DOHH2 (cell line): ENCODE results near the gene PEAR1.

Experiments used
- H3F3A ChIP-seq: fragments of 200-600 bp; sonication (generic), shearing (Covaris generic); 2 replicates; pipeline ENCODE4 v1.6.0; 2016; ENCODE audit warnings: antibody characterized with exemption, mild to moderate bottlenecking; ENCODE audit not compliant: control insufficient read depth, insufficient read depth
- H3K27ac ChIP-seq: fragments of 200-600 bp; sonication (generic); 2 replicates; pipeline ENCODE4 v1.5.1; 2014; ENCODE audit warnings: low read depth, mild to moderate bottlenecking, low read length, moderate library complexity
- H3K27me3 ChIP-seq: fragments of 200-600 bp; sonication (generic); 2 replicates; pipeline ENCODE4 v1.6.1; 2014; ENCODE audit warnings: mild to moderate bottlenecking, low read length, mixed read lengths; ENCODE audit not compliant: control insufficient read depth
- H3K36me3 ChIP-seq: fragments of 200-600 bp; sonication (generic); 2 replicates; pipeline ENCODE4 v1.6.1; 2014; ENCODE audit warnings: mild to moderate bottlenecking, low read length, moderate library complexity, mixed read lengths; ENCODE audit not compliant: control insufficient read depth
- H3K4me1 ChIP-seq: fragments of 200-600 bp; sonication (generic); 2 replicates; pipeline ENCODE4 v1.6.1; 2014; ENCODE audit warnings: mild to moderate bottlenecking, low read length, mixed read lengths; ENCODE audit not compliant: control insufficient read depth
- H3K4me2 ChIP-seq: fragments of 200-600 bp; sonication (generic); 2 replicates; pipeline ENCODE4 v1.6.0; 2014; ENCODE audit warnings: mild to moderate bottlenecking, low read length, moderate library complexity
- H3K4me3 ChIP-seq: fragments of 200-600 bp; sonication (generic); 2 replicates; pipeline ENCODE4 v1.5.1; 2014; ENCODE audit warnings: mild to moderate bottlenecking, low read length, mixed read lengths
- H3K79me2 ChIP-seq: fragments of 200-600 bp; sonication (generic); 2 replicates; pipeline ENCODE4 v1.6.1; 2014; ENCODE audit warnings: mild to moderate bottlenecking, low read length, mixed read lengths; ENCODE audit not compliant: control insufficient read depth
- H3K9me2 ChIP-seq: fragments of 200-600 bp; sonication (generic); replicated peaks from 2 replicates; pipeline ENCODE4 v1.6.1; 2014; ENCODE audit warnings: mild to moderate bottlenecking, low read length, mixed read lengths; ENCODE audit not compliant: control insufficient read depth
- H3K9me3 ChIP-seq: fragments of 200-600 bp; sonication (generic); 2 replicates; pipeline ENCODE4 v1.6.1; 2014; ENCODE audit warnings: antibody characterized with exemption, low read length, mixed read lengths; ENCODE audit not compliant: control insufficient read depth, insufficient read depth
- H4K20me1 ChIP-seq: fragments of 200-600 bp; sonication (generic); 2 replicates; pipeline ENCODE4 v1.6.0; 2014; ENCODE audit warnings: low read depth, mild to moderate bottlenecking, antibody characterized with exemption, low read length, moderate library complexity; ENCODE audit not compliant: control insufficient read depth, insufficient read depth
- CTCF ChIP-seq: fragments of 200-600 bp; sonication (generic); IDR thresholded peaks from one replicate; pipeline ENCODE4 v1.5.1; 2014; ENCODE audit warnings: antibody characterized with exemption, mild to moderate bottlenecking, low read depth, low read length; ENCODE audit not compliant: poor library complexity, severe bottlenecking
- EZH2phosphoT487 ChIP-seq: fragments of 200-600 bp; sonication (generic); IDR thresholded peaks from 2 replicates; pipeline ENCODE4 v1.6.1; 2017; ENCODE audit warnings: borderline replicate concordance, mild to moderate bottlenecking, antibody characterized with exemption, low read length, moderate library complexity, mixed read lengths

PEAR1 gene

GRCh38 chr1:156944268-156944667 lies 50.8 kb downstream of the PEAR1 start:
- no peaks in the 10 kb centered on the region for H3K4me1 ChIP-seq
- H3K4me2 ChIP-seq, result no peak overlapping the region
- H3K27me3 ChIP-seq, result no peaks in the 10 kb centered on the region
- H3K79me2 ChIP-seq, result no peaks in the 10 kb centered on the region
- no peaks in the 10 kb centered on the region for H3F3A ChIP-seq
- no peaks in the 10 kb centered on the region; the same call in 1 of the 2 replicates for H3K36me3 ChIP-seq
- no peaks in the 10 kb centered on the region for H3K9me2 ChIP-seq
- H3K9me3 ChIP-seq, result no peaks in the 10 kb centered on the region
- no peak overlapping the region for H3K27ac ChIP-seq
- H4K20me1 ChIP-seq, result no peaks in the 10 kb centered on the region
- no peak overlapping the region for H3K4me3 ChIP-seq
- TF ChIP-seq EZH2phosphoT487 (no peak), CTCF (no peak)

- no peak for TF ChIP-seq CTCF
- TF ChIP-seq EZH2phosphoT487, result no peak
- no peak overlapping the region for H3K27ac ChIP-seq
- H3F3A ChIP-seq, result no peaks in the 10 kb centered on the region
- H3K27me3 ChIP-seq, result no peaks in the 10 kb centered on the region
- no peak overlapping the region for H3K4me3 ChIP-seq
- H3K36me3 ChIP-seq, result no peaks in the 10 kb centered on the region; the same call in 1 of the 2 replicates
- H3K9me2 ChIP-seq, result no peaks in the 10 kb centered on the region
- H3K4me1 ChIP-seq, result no peaks in the 10 kb centered on the region
- H3K79me2 ChIP-seq, result no peaks in the 10 kb centered on the region
- no peaks in the 10 kb centered on the region for H4K20me1 ChIP-seq
- H3K4me2 ChIP-seq, result no peak overlapping the region
- no peaks in the 10 kb centered on the region for H3K9me3 ChIP-seq
These were observed 51.3 kb downstream of the PEAR1 start for GRCh38 chr1:156944848-156945247.

- Histone ChIP-seq H3K4me3 (no peak overlapping the region), H3K27me3 (no peaks in the 10 kb centered on the region), H3K9me2 (no peaks in the 10 kb centered on the region), H3K9me3 (no peaks in the 10 kb centered on the region), H3F3A (no peaks in the 10 kb centered on the region), H3K79me2 (no peaks in the 10 kb centered on the region), H3K4me1 (no peaks in the 10 kb centered on the region), H3K27ac (no peak overlapping the region), H3K36me3 (no peaks in the 10 kb centered on the region; the same call in 1 of the 2 replicates), H4K20me1 (no peaks in the 10 kb centered on the region), H3K4me2 (no peak overlapping the region)
- no peak for TF ChIP-seq EZH2phosphoT487
- no peak for TF ChIP-seq CTCF
These were observed 52.6 kb downstream of the PEAR1 start for GRCh38 chr1:156945881-156946661.
